SK-N-SH treated with all-trans-retinoic acid at 6 μM for 48 hours (cell line): ENCODE measurements around the gene FAM47E.
"Not testable (repeated sequence)": the region's sequence is repeated elsewhere in the genome, so short reads cannot be mapped to it uniquely, and the experiment has no call there.

Experiments used
- ATAC-seq: fragments of 200-7000 bp; cut with Tn5 transposase; 3 replicates; pipeline ENCODE4 v1.9.1; 2020; ENCODE audit warnings: mild to moderate bottlenecking, moderate library complexity
- ARNTL ChIP-seq: fragments of 450-650 bp; formaldehyde crosslinking; IDR thresholded peaks from 2 replicates; pipeline ENCODE4 v1.5.0; 2020; ENCODE audit warnings: low read depth, mild to moderate bottlenecking, moderate library complexity, borderline replicate concordance
- BACH2 ChIP-seq: fragments of 250-450 bp; sonication (Bioruptor Pico); IDR thresholded peaks from 2 replicates; pipeline ENCODE4 v1.9.0; 2021; ENCODE audit warnings: mild to moderate bottlenecking, borderline replicate concordance
- GLIS3 ChIP-seq: fragments of 250-450 bp; sonication (Bioruptor Pico); IDR thresholded peaks from 2 replicates; pipeline ENCODE4 v1.5.0; 2020; ENCODE audit warnings: mild to moderate bottlenecking, moderate library complexity
- ISL1 ChIP-seq: fragments of 250-450 bp; sonication (Bioruptor Pico); IDR thresholded peaks from 2 replicates; pipeline ENCODE4 v2.1.2; 2022; ENCODE audit warnings: mild to moderate bottlenecking, moderate library complexity
- OSR1 ChIP-seq: fragments of 250-450 bp; sonication (Bioruptor Pico); IDR thresholded peaks from 2 replicates; pipeline ENCODE4 v1.8.0; 2022; ENCODE audit warnings: moderate library complexity, mild to moderate bottlenecking, inconsistent platforms
- PPARA ChIP-seq: fragments of 250-450 bp; sonication (Bioruptor Pico); IDR thresholded peaks from 2 replicates; pipeline ENCODE4 v1.5.0; 2020; ENCODE audit warnings: mild to moderate bottlenecking, borderline replicate concordance
- RARB ChIP-seq: fragments of 250-450 bp; sonication (Bioruptor Pico); IDR thresholded peaks from 2 replicates; pipeline ENCODE4 v1.8.0; 2021; ENCODE audit warnings: mild to moderate bottlenecking, moderate library complexity
- SNAI2 ChIP-seq: fragments of 250-450 bp; sonication (Bioruptor Pico); IDR thresholded peaks from 2 replicates; pipeline ENCODE4 v1.5.0; 2020; ENCODE audit warnings: mild to moderate bottlenecking, moderate library complexity
- TOX ChIP-seq: fragments of 250-450 bp; sonication (Bioruptor Pico); IDR thresholded peaks from 2 replicates; pipeline ENCODE4 v1.8.0; 2021; ENCODE audit warnings: mild to moderate bottlenecking, moderate library complexity, borderline replicate concordance
- ZC3H10 ChIP-seq: fragments of 250-450 bp; sonication (Bioruptor Pico); IDR thresholded peaks from 2 replicates; pipeline ENCODE4 v1.5.1; 2021; ENCODE audit warnings: mild to moderate bottlenecking, moderate library complexity
- ZFP3 ChIP-seq: fragments of 250-450 bp; sonication (Bioruptor Pico); IDR thresholded peaks from 2 replicates; pipeline ENCODE4 v1.5.0; 2020; ENCODE audit warnings: mild to moderate bottlenecking, moderate library complexity
- ZFP30 ChIP-seq: fragments of 450-650 bp; formaldehyde crosslinking; IDR thresholded peaks from 2 replicates; pipeline ENCODE4 v1.5.0; 2022; ENCODE audit warnings: mild to moderate bottlenecking, moderate library complexity
- ZNF565 ChIP-seq: fragments of 450-650 bp; formaldehyde crosslinking; conservative IDR thresholded peaks from 2 replicates; pipeline ENCODE4 v1.5.0; 2020; ENCODE audit warnings: low read depth, mild to moderate bottlenecking, moderate library complexity
- ZNF70 ChIP-seq: fragments of 450-650 bp; formaldehyde crosslinking; IDR thresholded peaks from 2 replicates; pipeline ENCODE4 v1.5.0; 2020; ENCODE audit warnings: mild to moderate bottlenecking, moderate library complexity
- ZNF8 ChIP-seq: fragments of 450-650 bp; formaldehyde crosslinking; IDR thresholded peaks from 2 replicates; pipeline ENCODE4 v1.5.0; 2020; ENCODE audit warnings: mild to moderate bottlenecking, moderate library complexity
- TF ChIP-seq, protein P1 (sequence below): fragments of 250-450 bp; sonication (Bioruptor Pico); IDR thresholded peaks from 2 replicates; pipeline ENCODE4 v1.8.0; 2021; ENCODE audit warnings: low read depth, mild to moderate bottlenecking, moderate library complexity, borderline replicate concordance
- TF ChIP-seq, protein P2 (sequence below): fragments of 250-450 bp; sonication (Bioruptor Pico); IDR thresholded peaks from 2 replicates; pipeline ENCODE4 v1.5.0; 2020; ENCODE audit warnings: mild to moderate bottlenecking, moderate library complexity
- TF ChIP-seq, protein P3 (sequence below): fragments of 250-450 bp; sonication (Bioruptor Pico); IDR thresholded peaks from 2 replicates; pipeline ENCODE4 v1.8.0; 2020; ENCODE audit warnings: mild to moderate bottlenecking, moderate library complexity, borderline replicate concordance

The FAM47E gene

DNA sequence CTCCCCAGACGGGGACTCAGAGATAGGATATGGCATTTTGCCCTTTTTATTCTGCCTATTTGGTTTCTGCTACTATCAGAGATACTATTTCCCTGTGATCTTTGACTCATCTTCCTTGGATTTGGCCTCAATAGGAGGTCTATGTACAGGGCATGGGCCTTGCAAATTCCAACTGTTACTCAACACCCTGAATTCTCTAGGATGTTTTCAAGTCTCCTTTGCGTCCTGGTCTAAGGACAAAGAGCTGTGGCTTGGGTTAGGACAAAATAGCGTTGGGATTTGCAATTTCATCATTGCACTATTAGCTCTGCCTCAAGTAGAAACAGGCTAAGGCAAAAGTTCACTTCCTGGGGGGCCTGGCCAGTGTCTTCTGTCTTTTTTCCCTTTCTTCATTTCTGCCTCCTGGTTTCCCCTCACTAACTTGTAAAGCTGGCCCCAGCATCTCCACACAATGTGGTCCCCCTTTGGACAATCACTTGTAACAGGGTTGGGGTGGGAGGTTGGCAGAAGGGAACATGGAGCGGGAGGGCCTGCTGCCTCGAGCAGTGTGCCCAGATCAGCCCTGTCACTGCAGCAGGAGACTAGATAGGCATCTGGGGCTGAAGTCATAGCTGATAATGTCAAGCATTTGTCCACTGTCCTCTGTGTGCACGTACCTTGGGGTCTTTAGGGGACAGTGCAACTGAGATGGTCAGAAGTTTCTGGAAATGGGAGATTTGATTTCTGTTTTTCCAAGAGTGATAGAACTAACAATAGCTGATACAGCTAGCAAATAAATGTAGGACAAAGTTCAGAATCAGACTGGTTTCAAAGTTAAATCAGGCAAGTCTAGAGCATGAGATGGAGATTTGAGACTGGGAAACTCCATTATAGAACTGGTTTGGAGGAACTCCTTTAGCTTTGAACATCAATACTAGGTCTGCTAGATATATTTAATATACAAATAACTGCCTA lies 29.2 kb downstream of the FAM47E start:
- ATAC-seq, result no peak
- no peak for TF ChIP-seq BACH2 (CRISPR knock-in tag)
- no peak for TF ChIP-seq ZFP30 (CRISPR knock-in tag)
- no peak for TF ChIP-seq TOX (CRISPR knock-in tag)
- no peak for TF ChIP-seq ZNF70
- TF ChIP-seq ZFP3 (CRISPR knock-in tag), result no peak
- TF ChIP-seq, protein P1, sequence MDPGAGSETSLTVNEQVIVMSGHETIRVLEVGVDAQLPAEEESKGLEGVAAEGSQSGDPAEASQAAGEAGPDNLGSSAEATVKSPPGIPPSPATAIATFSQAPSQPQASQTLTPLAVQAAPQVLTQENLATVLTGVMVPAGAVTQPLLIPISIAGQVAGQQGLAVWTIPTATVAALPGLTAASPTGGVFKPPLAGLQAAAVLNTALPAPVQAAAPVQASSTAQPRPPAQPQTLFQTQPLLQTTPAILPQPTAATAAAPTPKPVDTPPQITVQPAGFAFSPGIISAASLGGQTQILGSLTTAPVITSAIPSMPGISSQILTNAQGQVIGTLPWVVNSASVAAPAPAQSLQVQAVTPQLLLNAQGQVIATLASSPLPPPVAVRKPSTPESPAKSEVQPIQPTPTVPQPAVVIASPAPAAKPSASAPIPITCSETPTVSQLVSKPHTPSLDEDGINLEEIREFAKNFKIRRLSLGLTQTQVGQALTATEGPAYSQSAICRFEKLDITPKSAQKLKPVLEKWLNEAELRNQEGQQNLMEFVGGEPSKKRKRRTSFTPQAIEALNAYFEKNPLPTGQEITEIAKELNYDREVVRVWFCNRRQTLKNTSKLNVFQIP (CRISPR knock-in tag), result no peak
- TF ChIP-seq, protein P2, sequence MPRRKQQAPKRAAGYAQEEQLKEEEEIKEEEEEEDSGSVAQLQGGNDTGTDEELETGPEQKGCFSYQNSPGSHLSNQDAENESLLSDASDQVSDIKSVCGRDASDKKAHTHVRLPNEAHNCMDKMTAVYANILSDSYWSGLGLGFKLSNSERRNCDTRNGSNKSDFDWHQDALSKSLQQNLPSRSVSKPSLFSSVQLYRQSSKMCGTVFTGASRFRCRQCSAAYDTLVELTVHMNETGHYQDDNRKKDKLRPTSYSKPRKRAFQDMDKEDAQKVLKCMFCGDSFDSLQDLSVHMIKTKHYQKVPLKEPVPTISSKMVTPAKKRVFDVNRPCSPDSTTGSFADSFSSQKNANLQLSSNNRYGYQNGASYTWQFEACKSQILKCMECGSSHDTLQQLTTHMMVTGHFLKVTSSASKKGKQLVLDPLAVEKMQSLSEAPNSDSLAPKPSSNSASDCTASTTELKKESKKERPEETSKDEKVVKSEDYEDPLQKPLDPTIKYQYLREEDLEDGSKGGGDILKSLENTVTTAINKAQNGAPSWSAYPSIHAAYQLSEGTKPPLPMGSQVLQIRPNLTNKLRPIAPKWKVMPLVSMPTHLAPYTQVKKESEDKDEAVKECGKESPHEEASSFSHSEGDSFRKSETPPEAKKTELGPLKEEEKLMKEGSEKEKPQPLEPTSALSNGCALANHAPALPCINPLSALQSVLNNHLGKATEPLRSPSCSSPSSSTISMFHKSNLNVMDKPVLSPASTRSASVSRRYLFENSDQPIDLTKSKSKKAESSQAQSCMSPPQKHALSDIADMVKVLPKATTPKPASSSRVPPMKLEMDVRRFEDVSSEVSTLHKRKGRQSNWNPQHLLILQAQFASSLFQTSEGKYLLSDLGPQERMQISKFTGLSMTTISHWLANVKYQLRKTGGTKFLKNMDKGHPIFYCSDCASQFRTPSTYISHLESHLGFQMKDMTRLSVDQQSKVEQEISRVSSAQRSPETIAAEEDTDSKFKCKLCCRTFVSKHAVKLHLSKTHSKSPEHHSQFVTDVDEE (CRISPR knock-in tag), result no peak

- not testable (repeated sequence) for ATAC-seq
Measured at GRCh38 chr4:76281594-76281993, 30.1 kb downstream of the FAM47E start.

- no peak for ATAC-seq
- TF ChIP-seq, protein P1 (CRISPR knock-in tag), result no peak
- no peak for TF ChIP-seq RARB (CRISPR knock-in tag)
- no peak for TF ChIP-seq ZFP3 (CRISPR knock-in tag)
- no peak for TF ChIP-seq ZNF8
- TF ChIP-seq BACH2 (CRISPR knock-in tag), result no peak
- TF ChIP-seq, protein P3, sequence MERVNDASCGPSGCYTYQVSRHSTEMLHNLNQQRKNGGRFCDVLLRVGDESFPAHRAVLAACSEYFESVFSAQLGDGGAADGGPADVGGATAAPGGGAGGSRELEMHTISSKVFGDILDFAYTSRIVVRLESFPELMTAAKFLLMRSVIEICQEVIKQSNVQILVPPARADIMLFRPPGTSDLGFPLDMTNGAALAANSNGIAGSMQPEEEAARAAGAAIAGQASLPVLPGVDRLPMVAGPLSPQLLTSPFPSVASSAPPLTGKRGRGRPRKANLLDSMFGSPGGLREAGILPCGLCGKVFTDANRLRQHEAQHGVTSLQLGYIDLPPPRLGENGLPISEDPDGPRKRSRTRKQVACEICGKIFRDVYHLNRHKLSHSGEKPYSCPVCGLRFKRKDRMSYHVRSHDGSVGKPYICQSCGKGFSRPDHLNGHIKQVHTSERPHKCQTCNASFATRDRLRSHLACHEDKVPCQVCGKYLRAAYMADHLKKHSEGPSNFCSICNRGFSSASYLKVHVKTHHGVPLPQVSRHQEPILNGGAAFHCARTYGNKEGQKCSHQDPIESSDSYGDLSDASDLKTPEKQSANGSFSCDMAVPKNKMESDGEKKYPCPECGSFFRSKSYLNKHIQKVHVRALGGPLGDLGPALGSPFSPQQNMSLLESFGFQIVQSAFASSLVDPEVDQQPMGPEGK (CRISPR knock-in tag), result no peak
- TF ChIP-seq TOX (CRISPR knock-in tag), result no peak
- TF ChIP-seq OSR1 (CRISPR knock-in tag), result no peak
- TF ChIP-seq ZNF70, result no peak
- TF ChIP-seq PPARA (CRISPR knock-in tag), result no peak
- TF ChIP-seq ARNTL (CRISPR knock-in tag), result no peak
- no peak for TF ChIP-seq GLIS3
Measured at GRCh38 chr4:76282941-76283689, 31.6 kb downstream of the FAM47E start.

- TF ChIP-seq SNAI2 (CRISPR knock-in tag) (no peak), RARB (CRISPR knock-in tag) (no peak), ZC3H10 (CRISPR knock-in tag) (no peak), ISL1 (CRISPR knock-in tag) (no peak), ZNF565 (CRISPR knock-in tag) (no peak)
- ATAC-seq, result no peak
Measured at GRCh38 chr4:76283900-76284299, 32.4 kb downstream of the FAM47E start.

GRCh38 chr4:76287811-76288210 lies 36.3 kb downstream of the FAM47E start:
- ATAC-seq, result not testable (repeated sequence)
